Esophagus muscularis mucosa (tissue), 3 donors: ENCODE measurements around the gene DPYSL3.

Experiments
- POLR2AphosphoS5 ChIP-seq, 2 donors: sonication (generic); formaldehyde crosslinking; IDR thresholded peaks; one replicate each; pipeline ENCODE4 v1.6.1; 2017; ENCODE audit warnings: antibody characterized with exemption in 2 of 2
- TF ChIP-seq, protein P1 (sequence below), 3 experiments: fragments of 200-600 bp in 2 of 3; fragments of 450-650 bp in 1 of 3; sonication (generic) in 2 of 3; IDR thresholded peaks; one replicate each; pipeline ENCODE4 v1.5.1; 2017 to 2019; ENCODE audit warnings: antibody characterized with exemption in 3 of 3, mild to moderate bottlenecking in 2 of 3, moderate library complexity in 1 of 3

DNA sequence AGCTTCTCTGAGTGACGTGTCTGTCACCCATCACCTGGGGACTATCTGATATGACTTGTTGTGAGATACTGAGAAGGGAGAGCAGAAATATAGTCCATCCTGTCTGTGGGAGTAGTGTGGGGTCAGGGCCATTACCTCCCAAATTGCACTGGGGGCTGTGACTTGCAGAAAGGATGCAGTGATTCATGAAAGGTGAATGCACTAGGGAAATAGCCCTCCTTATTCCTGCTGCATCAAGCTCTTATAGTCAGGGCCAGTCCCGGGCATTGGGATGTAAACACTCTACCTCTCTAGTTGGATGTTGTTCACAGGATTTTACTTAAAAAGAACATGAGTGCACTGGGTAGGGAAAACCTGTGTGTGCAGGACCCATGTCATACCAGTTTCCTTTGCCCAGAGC lies 150.3 kb downstream of the DPYSL3 start:
- no peak for TF ChIP-seq POLR2AphosphoS5 (IDR thresholded peaks at IDR 0.05)
- TF ChIP-seq, protein P1, sequence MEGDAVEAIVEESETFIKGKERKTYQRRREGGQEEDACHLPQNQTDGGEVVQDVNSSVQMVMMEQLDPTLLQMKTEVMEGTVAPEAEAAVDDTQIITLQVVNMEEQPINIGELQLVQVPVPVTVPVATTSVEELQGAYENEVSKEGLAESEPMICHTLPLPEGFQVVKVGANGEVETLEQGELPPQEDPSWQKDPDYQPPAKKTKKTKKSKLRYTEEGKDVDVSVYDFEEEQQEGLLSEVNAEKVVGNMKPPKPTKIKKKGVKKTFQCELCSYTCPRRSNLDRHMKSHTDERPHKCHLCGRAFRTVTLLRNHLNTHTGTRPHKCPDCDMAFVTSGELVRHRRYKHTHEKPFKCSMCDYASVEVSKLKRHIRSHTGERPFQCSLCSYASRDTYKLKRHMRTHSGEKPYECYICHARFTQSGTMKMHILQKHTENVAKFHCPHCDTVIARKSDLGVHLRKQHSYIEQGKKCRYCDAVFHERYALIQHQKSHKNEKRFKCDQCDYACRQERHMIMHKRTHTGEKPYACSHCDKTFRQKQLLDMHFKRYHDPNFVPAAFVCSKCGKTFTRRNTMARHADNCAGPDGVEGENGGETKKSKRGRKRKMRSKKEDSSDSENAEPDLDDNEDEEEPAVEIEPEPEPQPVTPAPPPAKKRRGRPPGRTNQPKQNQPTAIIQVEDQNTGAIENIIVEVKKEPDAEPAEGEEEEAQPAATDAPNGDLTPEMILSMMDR (IDR thresholded peaks at IDR 0.05), result no peak
